SK-N-SH (cell line): ENCODE measurements around the gene KLHL28. TPM values are rescaled to one million over a fixed set of nuclear protein-coding genes. Genes with fewer than 3 reads are reported as not detected.

Source experiments
- CTCF ChIA-PET: fragments of 300-600, 350-600 bp; formaldehyde crosslinking; extraction: SDS; loops from one replicate; lab custom pipeline; 2021; lab: Yijun Ruan, JAX
- POLR2A ChIA-PET: fragments of 350-600 bp; sonication (Branson Sonifier 250); formaldehyde crosslinking; extraction: SDS; loops from one replicate; lab custom pipeline; 2020; ENCODE audit warnings: antibody characterized with exemption, inconsistent platforms; lab: Yijun Ruan, JAX
- DNase-seq: peaks from one replicate; pipeline ENCODE4 v3.0.0; 2012
- H2AFZ ChIP-seq: fragments of 200-600 bp; sonication (generic); 2 replicates; pipeline ENCODE4 v1.8.1; 2016; ENCODE audit warnings: antibody characterized with exemption, mild to moderate bottlenecking, low read depth
- H3F3A ChIP-seq: fragments of 200-600 bp; sonication (generic); replicated peaks from 2 replicates; pipeline ENCODE3; 2016; ENCODE audit warnings: antibody characterized with exemption, mild to moderate bottlenecking; ENCODE audit not compliant: insufficient read depth
- H3K27ac ChIP-seq, 2 experiments: fragments of 200-500 bp in 1 of 2; fragments of 200-600 bp in 1 of 2; sonication (Bioruptor generic) in 1 of 2; sonication (generic), shearing (Covaris generic) in 1 of 2; 2 replicates each; pipeline versions ENCODE4 v1.5.1 to v1.6.1; 2014 to 2016; ENCODE audit warnings: low read depth in 2 of 2, inconsistent platforms in 1 of 2, low read length in 1 of 2, mild to moderate bottlenecking in 1 of 2, mixed read lengths in 1 of 2
- H3K27me3 ChIP-seq: fragments of 200-600 bp; sonication (generic), shearing (Covaris generic); 2 replicates; pipeline ENCODE4 v1.6.1; 2016; ENCODE audit warnings: mixed run types; ENCODE audit not compliant: insufficient read depth
- H3K36me3 ChIP-seq, 2 experiments: fragments of 200-500 bp in 1 of 2; fragments of 200-600 bp in 1 of 2; sonication (Bioruptor generic) in 1 of 2; sonication (generic) in 1 of 2; replicated peaks in 1 of 2; 2 replicates each; pipeline versions ENCODE3 to v1.5.1; 2014 to 2016; ENCODE audit warnings: low read length in 1 of 2, mild to moderate bottlenecking in 1 of 2; ENCODE audit not compliant: insufficient read depth in 2 of 2, control insufficient read depth in 1 of 2
- H3K4me1 ChIP-seq, 2 experiments: fragments of 200-500 bp in 1 of 2; fragments of 200-600 bp in 1 of 2; sonication (Bioruptor generic) in 1 of 2; sonication (generic), shearing (Covaris generic) in 1 of 2; 2 replicates each; pipeline versions ENCODE4 v1.5.1 to v1.6.1; 2014 to 2016; ENCODE audit warnings: low read depth in 1 of 2, low read length in 1 of 2, mixed run types in 1 of 2; ENCODE audit not compliant: insufficient read depth in 2 of 2, control insufficient read depth in 1 of 2
- H3K4me2 ChIP-seq: fragments of 200-600 bp; sonication (generic), shearing (Covaris generic); 2 replicates; pipeline ENCODE4 v1.6.1; 2017; ENCODE audit warnings: mixed run types
- H3K4me3 ChIP-seq, 2 experiments: fragments of 200-500 bp in 1 of 2; fragments of 200-600 bp in 1 of 2; sonication (Bioruptor generic) in 1 of 2; sonication (generic), shearing (Covaris generic) in 1 of 2; 2 replicates each; pipeline versions ENCODE4 v1.5.1 to v1.8.1; 2014 to 2016; ENCODE audit warnings: low read depth in 2 of 2, inconsistent platforms in 1 of 2, low read length in 1 of 2, mild to moderate bottlenecking in 1 of 2, mixed read lengths in 1 of 2, moderate library complexity in 1 of 2
- H3K79me2 ChIP-seq: fragments of 200-600 bp; sonication (generic); 2 replicates; pipeline ENCODE4 v1.8.1; 2017; ENCODE audit warnings: mild to moderate bottlenecking; ENCODE audit not compliant: insufficient read depth
- H3K9ac ChIP-seq: fragments of 200-600 bp; sonication (generic); 2 replicates; pipeline ENCODE4 v1.6.1; 2017; ENCODE audit warnings: mixed run types
- H3K9me2 ChIP-seq: fragments of 200-600 bp; sonication (generic); 2 replicates; pipeline ENCODE4 v1.6.1; 2017; ENCODE audit warnings: mixed run types
- H3K9me3 ChIP-seq: fragments of 200-600 bp; sonication (generic); 2 replicates; pipeline ENCODE4 v1.6.1; 2017; ENCODE audit warnings: mixed run types, mild to moderate bottlenecking, moderate library complexity
- H4K20me1 ChIP-seq: fragments of 200-600 bp; sonication (generic); 2 replicates; pipeline ENCODE4 v1.6.1; 2017; ENCODE audit warnings: mild to moderate bottlenecking, mixed run types; ENCODE audit not compliant: insufficient read depth
- CHD2 ChIP-seq: fragments of 150-350 bp; IDR thresholded peaks from 2 replicates; pipeline ENCODE4 v1.6.1; 2018; ENCODE audit warnings: low read length; ENCODE audit not compliant: partially characterized antibody
- EP300 ChIP-seq, 2 experiments: IDR thresholded peaks; 2 replicates each; pipeline versions ENCODE4 v1.4.0 to v1.6.1; 2012; ENCODE audit warnings: borderline replicate concordance in 1 of 2, low read depth in 1 of 2, low read length in 1 of 2
- EZH2phosphoT487 ChIP-seq: fragments of 200-600 bp; sonication (generic); IDR thresholded peaks from 2 replicates; pipeline ENCODE4 v1.6.1; 2017; ENCODE audit warnings: low read depth, mixed run types, mild to moderate bottlenecking, antibody characterized with exemption, moderate library complexity, borderline replicate concordance
- MAX ChIP-seq: IDR thresholded peaks from 2 replicates; pipeline ENCODE4 v1.4.0; 2012; ENCODE audit warnings: low read depth
- MXI1 ChIP-seq: IDR thresholded peaks from 2 replicates; pipeline ENCODE4 v1.6.1; 2012; ENCODE audit warnings: mild to moderate bottlenecking, low read depth, low read length, improper control_type of control experiment
- NFIC ChIP-seq: IDR thresholded peaks from 2 replicates; pipeline ENCODE4 v1.4.0; 2012; ENCODE audit warnings: borderline replicate concordance
- PBX3 ChIP-seq: IDR thresholded peaks from 2 replicates; pipeline ENCODE4; 2012
- POLR2AphosphoS5 ChIP-seq: IDR thresholded peaks from 2 replicates; pipeline ENCODE4 v1.6.1; 2012; ENCODE audit warnings: low read depth, low read length
- RCOR1 ChIP-seq: fragments of 150-350 bp; IDR thresholded peaks from 2 replicates; pipeline ENCODE4 v1.6.1; 2017; ENCODE audit warnings: antibody characterized with exemption, low read length
- RFX5 ChIP-seq: IDR thresholded peaks from 2 replicates; pipeline ENCODE4 v1.6.1; 2012; ENCODE audit warnings: mild to moderate bottlenecking, improper control_type of control experiment, low read length
- TCF12 ChIP-seq: IDR thresholded peaks from 2 replicates; pipeline ENCODE4 v1.4.0; 2012
- TEAD4 ChIP-seq: IDR thresholded peaks from 2 replicates; pipeline ENCODE4 v1.4.0; 2012; ENCODE audit warnings: mild to moderate bottlenecking, borderline replicate concordance; ENCODE audit not compliant: insufficient read depth
- USF1 ChIP-seq: IDR thresholded peaks from 2 replicates; pipeline ENCODE4 v1.4.0; 2012; ENCODE audit warnings: low read depth, borderline replicate concordance
- YY1 ChIP-seq: IDR thresholded peaks from 2 replicates; pipeline ENCODE4 v1.4.0; 2012; ENCODE audit warnings: low read depth, mild to moderate bottlenecking
- WGBS: methylation state at CpG from one replicate; pipeline ENCODE4 v1.1.6; 2017; ENCODE audit warnings: low lambda C conversion rate; 5-methylcytosine and 5-hydroxymethylcytosine counted together
- polyA plus RNA-seq, 3 experiments: library from polyadenylated mRNA; depleted of rRNA; stranded (reverse); fragments of >200 nt; gene quantifications; 2 replicates each; pipeline ENCODE4 v1.2.3, GENCODE V29; 2012
- TF ChIP-seq, protein P1 (sequence below): IDR thresholded peaks from 2 replicates; pipeline ENCODE4 v1.4.0; 2012; ENCODE audit warnings: low read depth, borderline replicate concordance

KLHL28 gene
- polyA plus RNA-seq, 1 of the 3 experiments (the other 2 are of a cell fraction), result 0.72 TPM

GRCh38 chr14:44961554-44962333 is at the start of gene KLHL28, which contains the start of gene TOGARAM1 (continued):
- no peak for TF ChIP-seq RFX5
- TF ChIP-seq, protein P1, sequence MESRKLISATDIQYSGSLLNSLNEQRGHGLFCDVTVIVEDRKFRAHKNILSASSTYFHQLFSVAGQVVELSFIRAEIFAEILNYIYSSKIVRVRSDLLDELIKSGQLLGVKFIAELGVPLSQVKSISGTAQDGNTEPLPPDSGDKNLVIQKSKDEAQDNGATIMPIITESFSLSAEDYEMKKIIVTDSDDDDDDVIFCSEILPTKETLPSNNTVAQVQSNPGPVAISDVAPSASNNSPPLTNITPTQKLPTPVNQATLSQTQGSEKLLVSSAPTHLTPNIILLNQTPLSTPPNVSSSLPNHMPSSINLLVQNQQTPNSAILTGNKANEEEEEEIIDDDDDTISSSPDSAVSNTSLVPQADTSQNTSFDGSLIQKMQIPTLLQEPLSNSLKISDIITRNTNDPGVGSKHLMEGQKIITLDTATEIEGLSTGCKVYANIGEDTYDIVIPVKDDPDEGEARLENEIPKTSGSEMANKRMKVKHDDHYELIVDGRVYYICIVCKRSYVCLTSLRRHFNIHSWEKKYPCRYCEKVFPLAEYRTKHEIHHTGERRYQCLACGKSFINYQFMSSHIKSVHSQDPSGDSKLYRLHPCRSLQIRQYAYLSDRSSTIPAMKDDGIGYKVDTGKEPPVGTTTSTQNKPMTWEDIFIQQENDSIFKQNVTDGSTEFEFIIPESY, result no peak

- no peak for DNase-seq
- Histone ChIP-seq H3K27ac (no peak overlapping the region), H3K4me3 (no peak overlapping the region), H3K9ac (no peak overlapping the region), H3F3A (no peaks in the 10 kb centered on the region), H4K20me1 (no peaks in the 10 kb centered on the region), H2AFZ (no peak overlapping the region), H3K79me2 (no peaks in the 10 kb centered on the region), H3K4me1 (no peaks in the 10 kb centered on the region), H3K36me3 (peaks cover 0 to 2% of the 10 kb centered on the region in 2 experiments), H3K9me3 (no peaks in the 10 kb centered on the region), H3K27me3 (no peaks in the 10 kb centered on the region), H3K4me2 (no peak overlapping the region), H3K9me2 (no peaks in the 10 kb centered on the region)
- POLR2A ChIA-PET, result no interaction called here
- TF ChIP-seq CHD2, result no peak
- TF ChIP-seq MAX, result no peak
- CTCF ChIA-PET, result no interaction called here
- WGBS, result 88% methylated on average over 2 of the region's 2 CpGs
These were observed 42.2 kb upstream of the KLHL28 start for GRCh38 chr14:45003924-45004323.

DNA sequence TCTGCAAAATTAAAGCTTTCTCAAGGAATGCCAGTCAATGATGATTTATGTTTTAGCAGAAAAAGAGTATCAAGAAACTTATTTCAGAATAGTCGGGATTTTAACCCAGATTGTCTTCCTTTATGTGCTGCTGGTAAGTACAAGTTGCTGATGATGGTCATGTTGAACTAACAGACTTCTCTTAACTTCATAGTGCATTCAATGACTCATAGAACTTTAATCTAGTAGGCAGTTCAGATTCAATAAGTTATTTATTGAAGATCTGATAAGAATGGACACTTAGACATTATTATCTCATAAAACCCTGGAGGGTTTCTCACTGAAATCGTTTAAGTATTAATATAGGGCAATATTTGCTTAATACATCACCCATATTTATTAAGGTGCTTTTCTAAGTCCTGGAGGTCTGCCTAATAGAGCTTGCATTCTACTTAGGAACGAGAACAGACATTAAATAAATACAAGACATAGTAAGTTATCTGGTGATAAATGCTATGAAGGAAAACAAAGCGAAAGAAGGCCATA is 34.1 kb upstream of the KLHL28 start:
- Histone ChIP-seq H4K20me1 (no peaks in the 10 kb centered on the region), H3K9me3 (no peaks in the 10 kb centered on the region), H3K27ac (no peak overlapping the region), H3K36me3 (no peaks in the 10 kb centered on the region), H3K9me2 (no peaks in the 10 kb centered on the region), H3K4me2 (no peak overlapping the region), H3K4me3 (no peak overlapping the region), H3K4me1 (no peaks in the 10 kb centered on the region), H2AFZ (no peak overlapping the region), H3F3A (no peaks in the 10 kb centered on the region), H3K79me2 (no peaks in the 10 kb centered on the region), H3K9ac (no peak overlapping the region), H3K27me3 (no peaks in the 10 kb centered on the region)
- POLR2A ChIA-PET, result no interaction called here
- TF ChIP-seq PBX3 (no peak), NFIC (no peak), MXI1 (no peak), USF1 (no peak), RCOR1 (no peak), POLR2AphosphoS5 (no peak), EP300 (IDR thresholded peaks at IDR 0.05; ENCODE audit: borderline replicate concordance in 1 of 2, low read depth in 1 of 2, low read length in 1 of 2) (no peak), MAX (no peak), RFX5 (no peak), TCF12 (no peak), YY1 (no peak), TEAD4 (no peak), EZH2phosphoT487 (no peak)
- TF ChIP-seq, protein P1, result no peak
- CTCF ChIA-PET, result no interaction called here
- no peak for DNase-seq
- WGBS, result 53% methylated on average over 4 of the region's 4 CpGs
